ENCODE results near the gene CASR.

The CASR gene

GRCh38 chr3:122215592-122216298 is 32.3 kb downstream of the CASR start:
- DNase-seq: no peak

DNA sequence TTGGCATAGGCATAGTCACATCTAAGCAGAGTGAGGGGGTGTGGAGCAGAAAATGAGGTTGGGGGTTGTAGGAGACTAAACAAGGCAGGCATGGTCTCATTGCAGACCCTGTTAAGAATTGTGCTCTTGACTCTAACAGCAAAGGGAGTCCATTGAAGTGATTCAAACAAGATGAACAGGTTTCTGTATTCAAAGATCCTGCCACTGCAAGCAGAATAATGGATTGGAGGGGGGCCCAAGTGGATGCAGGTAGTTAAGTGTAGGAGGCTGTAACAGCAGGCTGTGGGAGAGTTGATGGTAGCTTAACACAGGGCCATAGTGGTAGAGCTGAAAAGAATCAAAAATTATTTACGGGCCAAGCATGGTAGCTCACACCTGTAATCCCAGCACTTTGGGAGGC is 34.4 kb downstream of the CASR start:
- DNase-seq: no peak

- no peak for DNase-seq
Observed at GRCh38 chr3:122219242-122219872, 35.9 kb downstream of the CASR start.

- DNase-seq: no peak
Observed at GRCh38 chr3:122227036-122227781, 43.7 kb downstream of the CASR start.

- DNase-seq: no peak
Observed at GRCh38 chr3:122230174-122230573, 46.7 kb downstream of the CASR start.

- no peak for DNase-seq
Observed at GRCh38 chr3:122231465-122232157, 48.1 kb downstream of the CASR start.

DNA sequence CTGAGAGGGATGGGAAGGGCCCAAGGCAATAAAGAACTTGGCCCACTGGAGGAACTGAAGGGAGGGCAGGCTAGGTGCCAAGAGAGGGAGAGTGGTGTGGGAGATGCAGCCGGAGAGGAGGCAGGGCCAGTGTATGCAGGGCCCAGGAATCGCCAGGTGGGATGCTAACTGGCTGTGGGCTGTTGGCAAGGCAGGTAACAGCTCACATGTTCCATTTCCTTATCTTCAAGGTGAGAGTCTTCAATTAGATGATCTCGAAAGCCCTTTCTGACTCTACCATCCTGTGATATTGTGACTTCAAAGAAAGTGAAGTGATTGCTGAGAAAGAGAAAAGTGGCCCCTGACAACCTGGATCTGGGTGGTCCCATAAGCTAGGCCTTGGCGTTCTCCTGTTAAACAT is 49.0 kb downstream of the CASR start:
- DNase-seq: no peak

GRCh38 chr3:122233101-122233952 is 49.9 kb downstream of the CASR start:
- no peak for DNase-seq

DNA sequence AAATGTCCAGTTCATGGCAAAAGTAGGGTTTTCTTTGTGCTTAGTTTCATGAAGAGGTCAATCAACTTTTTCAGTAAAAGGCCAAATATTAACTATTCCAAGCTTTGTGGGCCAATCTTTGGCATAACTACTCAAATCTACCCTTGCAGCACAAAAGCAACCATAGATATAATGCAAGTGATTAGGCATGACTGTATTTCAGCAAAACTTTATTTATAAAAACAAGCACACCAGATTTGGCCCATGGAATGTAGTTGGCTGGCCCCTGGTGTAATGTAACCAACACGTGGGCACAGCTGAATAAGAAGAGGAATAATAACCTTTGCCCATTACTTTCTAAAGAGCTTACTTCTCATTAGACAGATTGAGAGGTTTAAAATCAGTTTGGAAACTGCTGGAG is 50.6 kb downstream of the CASR start:
- no peak for DNase-seq

DNA sequence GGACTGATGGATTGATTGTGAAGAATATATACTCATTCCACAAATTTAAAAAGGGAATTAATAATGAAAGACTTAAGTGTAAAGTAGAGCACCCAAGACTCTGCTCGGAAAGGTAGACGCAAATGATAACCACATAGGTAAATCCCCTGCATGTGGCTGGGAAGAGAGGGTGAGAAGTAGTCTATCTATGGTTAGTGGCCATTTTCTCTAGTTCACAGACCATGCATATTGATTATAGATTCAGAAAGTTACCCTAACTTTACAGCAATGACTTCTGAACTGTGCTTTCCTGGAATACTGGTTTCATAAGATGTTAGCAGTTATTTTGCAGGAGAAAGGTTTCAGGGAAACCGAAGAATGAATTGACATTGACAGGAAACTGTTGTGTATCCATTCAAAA is 51.7 kb downstream of the CASR start:
- DNase-seq: no peak

- DNase-seq: no peak
Observed at GRCh38 chr3:122239112-122239511, 55.6 kb downstream of the CASR start.

- no peak for DNase-seq
Observed at GRCh38 chr3:122245513-122246174, 62.2 kb downstream of the CASR start.

DNA sequence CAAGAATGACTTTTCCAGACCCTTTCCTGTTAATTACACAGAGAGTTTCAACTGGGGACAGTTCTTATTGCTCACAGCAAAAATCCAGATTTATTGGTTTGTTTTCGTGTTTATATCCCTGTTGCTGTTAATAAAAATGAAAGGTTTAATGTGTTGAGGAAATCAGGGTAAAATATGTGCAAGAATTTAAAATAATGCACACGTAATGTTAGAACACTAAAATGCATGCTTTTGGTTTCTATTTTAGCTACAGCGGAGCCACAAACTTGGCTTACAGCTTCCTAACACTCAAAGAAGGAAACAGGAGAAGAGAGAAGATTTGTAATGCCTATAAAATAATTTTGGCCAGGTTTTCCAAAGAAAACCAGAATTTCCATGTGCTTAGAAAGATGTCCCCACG is 62.7 kb downstream of the CASR start:
- DNase-seq: no peak

DNA sequence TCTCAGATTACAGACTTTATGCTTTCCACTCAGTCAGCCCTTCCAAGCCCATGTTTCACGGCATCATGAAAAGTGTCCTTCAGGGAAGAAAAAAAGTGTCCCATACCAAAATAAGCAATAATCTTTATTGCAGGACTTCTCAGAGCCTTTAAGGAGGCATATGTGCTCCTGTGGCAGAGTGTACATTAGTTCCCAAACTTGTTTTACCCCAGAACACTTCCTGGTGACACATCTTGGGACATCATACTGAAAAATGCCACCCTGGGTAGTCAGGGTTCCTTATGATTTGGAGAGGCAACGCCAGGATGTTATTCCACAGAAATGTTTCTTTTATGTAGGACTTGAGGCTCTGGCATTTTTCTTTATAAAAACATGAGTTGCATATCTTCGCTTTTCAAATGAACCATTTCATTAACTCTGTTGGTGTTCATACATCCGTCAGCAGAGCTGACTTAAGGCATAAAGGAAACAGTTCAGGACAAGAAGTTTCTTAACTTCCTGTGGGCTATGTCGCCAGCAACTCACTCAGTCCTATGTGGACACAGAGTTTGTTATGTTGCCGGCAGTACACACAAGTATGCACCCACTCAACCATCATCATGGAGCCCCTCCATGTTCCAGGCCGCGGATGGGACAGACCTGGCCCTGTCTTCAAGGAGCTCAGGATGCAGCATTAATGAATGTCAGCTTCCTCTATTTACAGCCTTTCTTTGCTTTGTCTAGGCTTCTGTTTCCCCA is 63.8 kb downstream of the CASR start:
- DNase-seq: no peak

GRCh38 chr3:122247825-122248185 is 64.3 kb downstream of the CASR start:
- DNase-seq: no peak

DNA sequence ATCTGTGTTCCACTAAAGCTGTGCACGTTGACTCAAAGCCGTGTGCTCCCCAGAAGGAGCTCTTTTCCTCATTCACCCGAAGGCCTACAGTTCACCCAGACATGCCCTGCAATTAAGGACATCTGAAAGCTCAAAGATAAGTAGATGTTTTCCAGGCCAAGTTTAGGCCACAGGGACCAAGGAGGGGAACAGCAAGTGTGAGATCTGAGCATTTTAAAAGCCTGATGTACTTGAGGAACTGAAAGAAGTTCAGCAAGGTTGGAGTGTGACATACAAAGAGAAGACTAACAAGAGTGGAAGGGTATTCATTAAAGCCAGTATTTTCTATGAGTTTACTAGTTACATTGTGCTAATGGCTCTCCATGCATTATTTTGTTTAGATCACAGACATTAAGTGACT is 68.0 kb downstream of the CASR start:
- DNase-seq: no peak

- DNase-seq: no peak
Observed at GRCh38 chr3:122253581-122253980, 70.1 kb downstream of the CASR start.

DNA sequence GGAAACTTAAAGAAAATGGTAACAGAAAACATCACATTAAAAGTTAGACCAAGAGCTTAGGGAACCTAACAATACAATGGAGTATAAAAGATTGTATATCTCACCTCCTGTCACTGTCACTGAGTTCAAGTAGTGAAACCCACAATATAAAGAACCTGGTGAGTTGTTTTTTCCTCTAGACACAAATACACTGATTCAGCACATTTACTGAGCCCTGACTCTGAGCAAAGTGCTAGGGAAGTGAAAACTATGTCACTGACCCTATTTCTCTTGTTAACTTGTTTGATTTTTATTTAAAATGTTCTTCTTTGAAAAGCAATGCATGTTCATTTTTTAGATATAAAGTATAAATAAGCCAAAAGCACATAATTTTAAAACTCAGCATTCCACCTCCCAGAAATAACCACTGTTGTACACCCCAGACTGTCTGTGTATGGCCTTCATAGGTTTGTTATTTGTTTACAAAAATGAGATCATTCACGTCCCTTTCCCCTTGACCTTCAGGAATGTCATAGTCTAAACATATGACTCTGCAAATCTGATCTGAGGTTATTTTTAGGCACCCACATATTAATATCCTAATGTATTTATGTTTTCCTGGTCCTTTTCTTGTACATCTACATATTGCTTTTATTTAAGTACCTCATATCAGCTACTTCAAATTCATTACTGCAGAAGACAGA is 72.4 kb downstream of the CASR start:
- no peak for DNase-seq

DNA sequence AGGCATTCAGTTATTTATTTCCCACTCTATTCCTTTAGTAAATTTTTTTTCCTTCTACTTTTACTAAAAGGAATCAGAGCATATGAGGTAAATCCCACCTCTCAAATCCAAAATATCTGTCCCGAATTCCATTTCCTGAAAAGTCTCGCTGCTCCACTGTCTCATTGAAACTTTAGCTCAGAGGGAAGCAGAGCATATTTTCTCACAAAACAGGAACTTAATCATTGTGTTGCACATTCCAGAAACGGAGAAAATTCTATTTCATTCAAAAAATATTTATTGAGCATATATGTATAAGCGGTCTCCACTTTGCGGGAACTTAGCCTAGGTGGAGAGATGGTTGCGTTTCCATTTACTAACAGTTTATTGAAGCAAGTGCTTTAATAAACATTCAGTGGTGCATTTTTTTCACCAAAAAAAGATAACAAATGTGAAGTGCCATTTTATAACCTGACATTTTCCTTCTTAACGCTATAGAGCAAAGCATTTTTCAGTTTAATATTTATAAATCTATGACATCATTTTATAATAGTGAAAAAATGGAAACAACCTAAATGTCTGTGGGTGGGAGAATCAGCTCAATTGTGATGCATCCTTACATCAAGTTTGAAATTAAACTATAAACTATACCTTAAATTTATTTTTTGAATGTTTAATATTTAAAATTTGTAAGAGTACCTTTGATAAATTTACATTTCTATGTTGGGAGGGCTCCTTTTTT is 74.3 kb downstream of the CASR start:
- no peak for DNase-seq

- peak; percentile 74 for DNase-seq
Observed at GRCh38 chr3:122258757-122259371, 75.4 kb downstream of the CASR start.
